B cell (primary cell): Measurements from ENCODE around the gene MAP4K2.

Experiments used
- EZH2 ChIP-seq: IDR thresholded peaks from 2 replicates; pipeline ENCODE4 v1.6.1; 2012; ENCODE audit warnings: borderline replicate concordance, low read depth, mild to moderate bottlenecking, moderate library complexity, low read length; ENCODE audit not compliant: insufficient read depth, poor library complexity, severe bottlenecking
- TF ChIP-seq, protein P1 (sequence below): fragments of 200-600 bp; IDR thresholded peaks from one replicate; pipeline ENCODE4 v1.8.0; 2022; ENCODE audit warnings: antibody characterized with exemption, mild to moderate bottlenecking

DNA sequence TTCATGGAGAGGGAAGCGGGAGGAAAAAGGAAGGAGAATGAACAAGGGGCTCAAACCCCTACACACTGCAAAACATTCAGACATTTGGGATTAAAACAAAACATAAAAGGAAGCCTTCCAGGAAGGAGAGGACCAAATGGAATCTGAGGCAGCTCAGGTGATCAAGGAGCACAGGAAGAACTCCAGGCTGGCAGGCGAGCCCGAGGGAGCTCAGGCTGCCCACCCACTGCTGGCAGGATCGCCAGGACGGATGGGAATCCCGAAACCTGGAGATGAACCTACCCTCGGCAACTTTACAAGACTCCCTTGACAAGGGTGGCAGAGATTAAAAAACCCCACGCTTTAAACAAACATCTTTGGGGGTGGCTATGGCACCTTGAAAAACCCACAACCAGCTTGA lies 38.3 kb downstream of the MAP4K2 start:
- TF ChIP-seq, protein P1, sequence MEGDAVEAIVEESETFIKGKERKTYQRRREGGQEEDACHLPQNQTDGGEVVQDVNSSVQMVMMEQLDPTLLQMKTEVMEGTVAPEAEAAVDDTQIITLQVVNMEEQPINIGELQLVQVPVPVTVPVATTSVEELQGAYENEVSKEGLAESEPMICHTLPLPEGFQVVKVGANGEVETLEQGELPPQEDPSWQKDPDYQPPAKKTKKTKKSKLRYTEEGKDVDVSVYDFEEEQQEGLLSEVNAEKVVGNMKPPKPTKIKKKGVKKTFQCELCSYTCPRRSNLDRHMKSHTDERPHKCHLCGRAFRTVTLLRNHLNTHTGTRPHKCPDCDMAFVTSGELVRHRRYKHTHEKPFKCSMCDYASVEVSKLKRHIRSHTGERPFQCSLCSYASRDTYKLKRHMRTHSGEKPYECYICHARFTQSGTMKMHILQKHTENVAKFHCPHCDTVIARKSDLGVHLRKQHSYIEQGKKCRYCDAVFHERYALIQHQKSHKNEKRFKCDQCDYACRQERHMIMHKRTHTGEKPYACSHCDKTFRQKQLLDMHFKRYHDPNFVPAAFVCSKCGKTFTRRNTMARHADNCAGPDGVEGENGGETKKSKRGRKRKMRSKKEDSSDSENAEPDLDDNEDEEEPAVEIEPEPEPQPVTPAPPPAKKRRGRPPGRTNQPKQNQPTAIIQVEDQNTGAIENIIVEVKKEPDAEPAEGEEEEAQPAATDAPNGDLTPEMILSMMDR = no peak
- no peak for TF ChIP-seq EZH2
